GM12801 (cell line): ENCODE measurements around the gene HK3.

Experiments
- CTCF ChIP-seq: IDR thresholded peaks from one replicate; pipeline ENCODE4 v1.5.1; 2011; ENCODE audit warnings: control low read depth; ENCODE audit not compliant: insufficient read length; ENCODE audit errors: extremely low read depth

HK3 gene

GRCh38 chr5:176863041-176863764 is 35.9 kb downstream of the HK3 start:
- TF ChIP-seq CTCF, result no peak

DNA sequence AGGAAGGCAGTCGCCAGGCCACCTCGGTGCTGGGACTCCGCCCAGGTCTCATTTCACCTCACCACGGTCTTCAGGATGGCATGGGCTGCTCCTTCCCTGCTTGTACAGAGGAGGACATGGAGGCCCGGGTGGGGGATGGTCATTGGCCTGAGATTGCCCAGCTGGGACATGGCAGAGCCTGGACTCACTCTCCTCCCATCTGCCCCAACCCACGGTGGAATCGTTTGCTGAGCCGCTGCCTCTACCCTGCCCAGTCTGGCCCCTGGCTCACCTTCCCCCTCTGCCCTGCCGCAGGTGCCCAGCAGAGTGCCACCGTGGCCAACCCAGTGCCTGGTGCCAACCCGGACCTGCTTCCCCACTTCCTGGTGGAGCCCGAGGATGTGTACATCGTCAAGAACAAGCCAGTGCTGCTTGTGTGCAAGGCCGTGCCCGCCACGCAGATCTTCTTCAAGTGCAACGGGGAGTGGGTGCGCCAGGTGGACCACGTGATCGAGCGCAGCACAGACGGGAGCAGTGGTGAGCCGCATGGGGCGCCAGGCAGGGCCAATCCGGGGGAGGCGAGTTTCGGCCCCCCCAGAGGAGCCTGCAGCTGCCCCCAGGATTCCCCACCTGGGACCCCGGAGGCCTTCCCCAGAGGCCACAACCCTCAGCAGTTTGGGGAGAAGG is 36.7 kb downstream of the HK3 start:
- no peak for TF ChIP-seq CTCF

DNA sequence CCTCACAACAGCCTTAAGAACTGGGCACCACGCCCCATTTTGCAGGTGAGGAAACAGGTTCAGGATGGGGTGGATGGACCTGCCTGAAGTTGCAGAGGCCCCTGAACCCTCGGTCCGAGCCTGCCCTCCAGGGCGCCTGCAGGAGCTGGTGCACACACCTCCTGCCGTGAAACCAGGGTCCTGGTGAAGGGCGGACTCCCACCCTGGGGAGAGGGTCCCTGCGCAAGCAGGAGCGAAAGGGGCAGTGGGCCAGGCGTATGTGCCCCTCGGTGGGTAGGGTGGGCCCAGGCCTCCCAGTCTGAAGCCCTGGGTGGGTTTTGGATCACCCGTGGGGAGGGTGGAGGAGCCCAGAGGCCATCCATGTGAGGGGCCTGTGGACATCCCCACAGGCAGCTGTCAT is 37.9 kb downstream of the HK3 start:
- TF ChIP-seq CTCF, result no peak

GRCh38 chr5:176860381-176860780 is 38.8 kb downstream of the HK3 start:
- no peak for TF ChIP-seq CTCF

DNA sequence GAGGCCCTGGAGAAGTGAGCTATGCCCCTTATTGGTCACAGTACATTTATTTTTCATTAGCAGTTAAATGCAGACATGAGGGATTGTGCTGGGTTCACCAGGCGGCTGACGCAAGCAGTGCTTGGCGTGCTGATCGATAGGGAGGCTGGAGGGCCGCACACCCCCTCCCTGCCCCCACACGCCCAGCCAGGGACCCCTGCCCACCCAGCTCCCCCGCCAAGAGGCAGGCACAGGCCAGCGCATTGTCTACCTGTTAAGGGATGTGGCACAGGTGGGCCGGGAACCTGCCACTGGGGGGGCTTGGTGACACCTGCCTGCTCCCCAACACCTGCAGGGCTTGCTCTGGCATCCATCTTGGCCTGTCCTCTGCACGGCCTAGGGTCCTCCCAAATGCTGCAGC is 39.2 kb downstream of the HK3 start:
- no peak for TF ChIP-seq CTCF

DNA sequence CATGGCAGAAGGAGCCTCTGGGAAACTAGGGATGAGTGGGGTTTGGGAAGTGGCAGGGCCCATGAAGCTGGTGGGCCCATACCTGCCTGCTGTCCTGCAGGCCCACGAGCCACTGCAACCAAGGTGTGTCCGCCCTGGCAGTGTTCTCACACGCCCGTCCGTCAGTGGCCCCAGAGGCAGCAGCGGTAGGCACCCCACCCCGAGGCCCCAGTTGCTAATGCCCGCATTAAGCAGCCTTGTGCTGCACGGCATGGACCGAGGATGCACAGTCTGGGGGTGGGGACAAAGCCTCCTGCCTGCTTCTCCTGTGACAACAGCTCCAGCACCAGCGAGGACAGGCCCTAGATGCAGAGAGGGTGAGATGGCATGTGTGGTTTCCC is 41.3 kb downstream of the HK3 start:
- no peak for TF ChIP-seq CTCF

GRCh38 chr5:176857216-176857893 is 41.8 kb downstream of the HK3 start:
- no peak for TF ChIP-seq CTCF
